HCT116 (cell line): ENCODE results near the gene ZNF496. TPM values are rescaled to one million over a fixed set of nuclear protein-coding genes. Genes with fewer than 3 reads are reported as not detected.

Experiments used
- ATAC-seq: fragments of 200-7000 bp; cut with Tn5 transposase; 2 replicates; pipeline ENCODE4 v1.9.1; 2020; ENCODE audit warnings: mild to moderate bottlenecking, moderate library complexity
- BruUV-seq: library from RNA; stranded (reverse); fragments of 400-500 nt; replicated peaks from 2 replicates; lab custom pipeline; 2021; lab: Mats Ljungman, UMichigan
- CTCF ChIA-PET: fragments of 300-600 bp; sonication (Branson Sonifier 250); formaldehyde crosslinking; loops from one replicate; lab custom pipeline; 2021; ENCODE audit warnings: antibody characterized with exemption; lab: Charles Lee
- POLR2A ChIA-PET: fragments of 300-600, 350-600 bp; sonication (Branson Sonifier 250); formaldehyde crosslinking; loops from one replicate; lab custom pipeline; 2021; ENCODE audit warnings: antibody characterized with exemption; lab: Charles Lee
- RAD21 ChIA-PET, 2 experiments: fragments of 300-600 bp; sonication (Branson Sonifier 250); formaldehyde crosslinking; loops; one replicate each; lab custom pipeline; 2023; ENCODE audit warnings: low total read pairs in 2 of 2; ENCODE audit not compliant: uncharacterized antibody in 2 of 2, unreplicated experiment in 2 of 2, low non-redundant PET in 1 of 2; lab: Charles Lee
- DNase-seq: peaks from one replicate; pipeline ENCODE4 v3.0.0-alpha.2; 2010; ENCODE audit warnings: low read depth, low spot score
- H2AFZ ChIP-seq: fragments of 200-600 bp; shearing (Covaris generic), sonication (generic); 2 replicates; pipeline ENCODE4 v1.6.1; 2017; ENCODE audit warnings: low read depth, mixed run types, mixed read lengths, antibody characterized with exemption, low read length; ENCODE audit not compliant: poor library complexity, severe bottlenecking
- H3K27ac ChIP-seq: 2 replicates; pipeline ENCODE4 v1.5.1; 2012; ENCODE audit warnings: low read depth, low read length
- H3K27me3 ChIP-seq: fragments of 200-600 bp; sonication (generic); 2 replicates; pipeline ENCODE4 v1.6.1; 2016; ENCODE audit warnings: mixed run types, low read length, mixed read lengths; ENCODE audit not compliant: insufficient read depth
- H3K36me3 ChIP-seq, 2 experiments: fragments of 200-500 bp in 1 of 2; fragments of 200-600 bp in 1 of 2; sonication (Bioruptor generic) in 1 of 2; sonication (generic) in 1 of 2; 2 replicates each; pipeline versions ENCODE4 v1.5.1 to v1.6.1; 2014 to 2016; ENCODE audit warnings: low read length in 2 of 2, inconsistent platforms in 1 of 2, mixed read lengths in 1 of 2, mixed run types in 1 of 2; ENCODE audit not compliant: insufficient read depth in 2 of 2, control insufficient read depth in 1 of 2
- H3K4me1 ChIP-seq, 2 experiments: fragments of 200-600 bp in 1 of 2; sonication (generic) in 1 of 2; 2 replicates each; pipeline versions ENCODE4 v1.5.1 to v1.6.1; 2012 to 2017; ENCODE audit warnings: low read length in 2 of 2, inconsistent platforms in 1 of 2, mild to moderate bottlenecking in 1 of 2, mixed read lengths in 1 of 2, mixed run types in 1 of 2, moderate library complexity in 1 of 2; ENCODE audit not compliant: insufficient read depth in 2 of 2, control insufficient read depth in 1 of 2
- H3K4me2 ChIP-seq: fragments of 200-600 bp; sonication (generic); 2 replicates; pipeline ENCODE4 v1.6.1; 2017; ENCODE audit warnings: mixed run types, low read length, mixed read lengths
- H3K4me3 ChIP-seq, 2 experiments: fragments of 200-600 bp in 1 of 2; sonication (generic) in 1 of 2; replicated peaks in 1 of 2; 2 replicates each; pipeline ENCODE4 v1.5.1; 2011 to 2016; ENCODE audit warnings: low read length in 2 of 2, control low read depth in 1 of 2, low read depth in 1 of 2, mild to moderate bottlenecking in 1 of 2, mixed read lengths in 1 of 2, mixed run types in 1 of 2
- H3K79me2 ChIP-seq: fragments of 200-600 bp; sonication (generic); 2 replicates; pipeline ENCODE4 v1.6.1; 2017; ENCODE audit warnings: mild to moderate bottlenecking, mixed run types, low read length, moderate library complexity, mixed read lengths; ENCODE audit not compliant: insufficient read depth
- H3K9ac ChIP-seq: fragments of 200-600 bp; sonication (generic); 2 replicates; pipeline ENCODE4 v1.6.1; 2016; ENCODE audit warnings: low read length, mixed read lengths
- H3K9me2 ChIP-seq: fragments of 200-600 bp; sonication (generic), shearing (Covaris generic); 2 replicates; pipeline ENCODE4 v1.6.1; 2017; ENCODE audit warnings: mixed run types, mild to moderate bottlenecking, moderate library complexity; ENCODE audit not compliant: insufficient read depth
- H3K9me3 ChIP-seq, 2 experiments: fragments of 200-500 bp in 1 of 2; fragments of 200-600 bp in 1 of 2; sonication (Bioruptor generic) in 1 of 2; sonication (generic) in 1 of 2; 2 replicates each; pipeline ENCODE4 v1.6.1; 2014 to 2017; ENCODE audit warnings: low read length in 2 of 2, mixed read lengths in 2 of 2, inconsistent platforms in 1 of 2, low read depth in 1 of 2, mild to moderate bottlenecking in 1 of 2, mixed run types in 1 of 2, moderate library complexity in 1 of 2; ENCODE audit not compliant: control insufficient read depth in 1 of 2, insufficient read depth in 1 of 2
- H4K20me1 ChIP-seq: fragments of 200-600 bp; sonication (generic), shearing (Covaris generic); 2 replicates; pipeline ENCODE4 v1.6.1; 2017; ENCODE audit warnings: mixed run types, mild to moderate bottlenecking, moderate library complexity; ENCODE audit not compliant: insufficient read depth
- ATF3 ChIP-seq: IDR thresholded peaks from 2 replicates; pipeline ENCODE4 v1.6.1; 2012
- CBX3 ChIP-seq: IDR thresholded peaks from 2 replicates; pipeline ENCODE4 v1.6.1; 2012; ENCODE audit warnings: low read depth
- CEBPB ChIP-seq: IDR thresholded peaks from 2 replicates; pipeline ENCODE4 v1.6.1; 2012; ENCODE audit warnings: low read depth
- EGR1 ChIP-seq: IDR thresholded peaks from 2 replicates; pipeline ENCODE4 v1.6.1; 2012; ENCODE audit warnings: low read depth
- ELF1 ChIP-seq: IDR thresholded peaks from 2 replicates; pipeline ENCODE4 v1.6.1; 2012; ENCODE audit warnings: low read depth, borderline replicate concordance
- EZH2 ChIP-seq: fragments of 200-600 bp; sonication (generic); IDR thresholded peaks from 2 replicates; pipeline ENCODE4 v1.6.1; 2017; ENCODE audit warnings: antibody characterized with exemption, mixed run types
- EZH2phosphoT487 ChIP-seq: fragments of 200-600 bp; IDR thresholded peaks from 2 replicates; pipeline ENCODE4 v1.6.1; 2018; ENCODE audit warnings: antibody characterized with exemption, borderline replicate concordance
- FOSL1 ChIP-seq: IDR thresholded peaks from 2 replicates; pipeline ENCODE4 v1.6.1; 2012; ENCODE audit warnings: low read depth
- MAX ChIP-seq: IDR thresholded peaks from 2 replicates; pipeline ENCODE4 v1.6.1; 2012
- POLR2A ChIP-seq: IDR thresholded peaks from 2 replicates; pipeline ENCODE4 v1.7.0; 2011; ENCODE audit warnings: borderline replicate concordance; ENCODE audit not compliant: insufficient read depth, insufficient read length; ENCODE audit errors: extremely low read depth
- POLR2AphosphoS5 ChIP-seq: IDR thresholded peaks from 2 replicates; pipeline ENCODE4 v1.6.1; 2011; ENCODE audit warnings: mild to moderate bottlenecking, low read depth, low read length, moderate library complexity
- RAD21 ChIP-seq: IDR thresholded peaks from 2 replicates; pipeline ENCODE4 v1.6.1; 2012; ENCODE audit warnings: low read depth, mild to moderate bottlenecking
- SP1 ChIP-seq: IDR thresholded peaks from 2 replicates; pipeline ENCODE4 v1.6.1; 2012; ENCODE audit warnings: low read depth
- TCF7L2 ChIP-seq: IDR thresholded peaks from 2 replicates; pipeline ENCODE4 v1.7.0; 2011; ENCODE audit warnings: borderline replicate concordance, inconsistent platforms; ENCODE audit not compliant: insufficient read depth, insufficient read length; ENCODE audit errors: extremely low read depth
- YY1 ChIP-seq: IDR thresholded peaks from 2 replicates; pipeline ENCODE4 v1.6.1; 2011; ENCODE audit warnings: low read length, low read depth, moderate library complexity, mild to moderate bottlenecking; ENCODE audit not compliant: insufficient replicate concordance; ENCODE audit errors: extremely low read depth
- ZBTB33 ChIP-seq: IDR thresholded peaks from 2 replicates; pipeline ENCODE4 v1.6.1; 2011; ENCODE audit warnings: mild to moderate bottlenecking, low read length, moderate library complexity; ENCODE audit not compliant: insufficient replicate concordance; ENCODE audit errors: extremely low read depth
- ZFX ChIP-seq: fragments of 450-650 bp; IDR thresholded peaks from 2 replicates; pipeline ENCODE4 v1.6.1; 2017
- ZNF274 ChIP-seq: fragments of 200-500 bp; sonication (Bioruptor generic); IDR thresholded peaks from 2 replicates; pipeline ENCODE4 v1.6.1; 2014; ENCODE audit warnings: mild to moderate bottlenecking, low read depth, low read length, inconsistent platforms
- intact Hi-C: fragments of 100-400 bp; cut with micrococcal nuclease; formaldehyde crosslinking; loops from 2 replicates; pipeline ENCODE4 v1.10.0; 2022
- total RNA-seq: library from RNA; stranded (reverse); gene quantifications from one replicate; pipeline ENCODE4 v1.2.1, GENCODE V29; 2021; ENCODE audit not compliant: unreplicated experiment
- TF ChIP-seq, protein P1 (sequence below): IDR thresholded peaks from 2 replicates; pipeline ENCODE4 v1.6.1; 2012; ENCODE audit warnings: low read depth

ZNF496 gene
- total RNA-seq, 1 experiment from 2014 or later: 37.4 TPM

DNA sequence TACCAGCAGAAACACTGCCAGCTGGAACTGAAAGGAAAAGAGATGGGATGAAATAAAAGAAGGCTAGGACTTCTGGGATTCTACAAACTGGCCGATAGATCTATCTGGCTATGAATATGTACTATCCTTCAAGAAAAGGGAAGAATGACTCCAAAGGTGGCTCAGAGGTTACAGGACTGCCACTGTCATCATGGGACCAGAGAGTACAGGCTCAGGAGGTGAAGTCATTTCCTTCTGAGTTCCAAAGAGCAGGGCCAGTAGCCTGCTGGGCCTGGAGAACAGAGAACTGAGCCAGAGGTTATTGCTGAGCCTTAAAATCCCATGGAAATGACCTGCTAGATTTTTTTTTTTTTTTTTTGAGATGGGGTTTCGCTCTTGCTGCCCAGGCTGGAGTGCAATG is 27.6 kb downstream of the ZNF496 start:
- Histone ChIP-seq H3K4me2 (no peak overlapping the region), H3K27me3 (no peaks in the 10 kb centered on the region), H3K4me3 (no peak overlapping the region), H3K27ac (no peak overlapping the region), H3K4me1 (no peaks in the 10 kb centered on the region), H4K20me1 (no peaks in the 10 kb centered on the region), H2AFZ (no peak overlapping the region), H3K9ac (no peak overlapping the region), H3K36me3 (peaks cover 32 to 35% of the 10 kb centered on the region in 2 experiments; a peak in 3 of 4 replicates)
- DNase-seq (no peak), ATAC-seq (no peak)
- no TSS peak for BruUV-seq
- RAD21 ChIA-PET: no interaction called here
- intact Hi-C loops: no loop called here
- POLR2A ChIA-PET: no interaction called here
- CTCF ChIA-PET: no interaction called here
- TF ChIP-seq EGR1: no peak
- TF ChIP-seq, protein P1, sequence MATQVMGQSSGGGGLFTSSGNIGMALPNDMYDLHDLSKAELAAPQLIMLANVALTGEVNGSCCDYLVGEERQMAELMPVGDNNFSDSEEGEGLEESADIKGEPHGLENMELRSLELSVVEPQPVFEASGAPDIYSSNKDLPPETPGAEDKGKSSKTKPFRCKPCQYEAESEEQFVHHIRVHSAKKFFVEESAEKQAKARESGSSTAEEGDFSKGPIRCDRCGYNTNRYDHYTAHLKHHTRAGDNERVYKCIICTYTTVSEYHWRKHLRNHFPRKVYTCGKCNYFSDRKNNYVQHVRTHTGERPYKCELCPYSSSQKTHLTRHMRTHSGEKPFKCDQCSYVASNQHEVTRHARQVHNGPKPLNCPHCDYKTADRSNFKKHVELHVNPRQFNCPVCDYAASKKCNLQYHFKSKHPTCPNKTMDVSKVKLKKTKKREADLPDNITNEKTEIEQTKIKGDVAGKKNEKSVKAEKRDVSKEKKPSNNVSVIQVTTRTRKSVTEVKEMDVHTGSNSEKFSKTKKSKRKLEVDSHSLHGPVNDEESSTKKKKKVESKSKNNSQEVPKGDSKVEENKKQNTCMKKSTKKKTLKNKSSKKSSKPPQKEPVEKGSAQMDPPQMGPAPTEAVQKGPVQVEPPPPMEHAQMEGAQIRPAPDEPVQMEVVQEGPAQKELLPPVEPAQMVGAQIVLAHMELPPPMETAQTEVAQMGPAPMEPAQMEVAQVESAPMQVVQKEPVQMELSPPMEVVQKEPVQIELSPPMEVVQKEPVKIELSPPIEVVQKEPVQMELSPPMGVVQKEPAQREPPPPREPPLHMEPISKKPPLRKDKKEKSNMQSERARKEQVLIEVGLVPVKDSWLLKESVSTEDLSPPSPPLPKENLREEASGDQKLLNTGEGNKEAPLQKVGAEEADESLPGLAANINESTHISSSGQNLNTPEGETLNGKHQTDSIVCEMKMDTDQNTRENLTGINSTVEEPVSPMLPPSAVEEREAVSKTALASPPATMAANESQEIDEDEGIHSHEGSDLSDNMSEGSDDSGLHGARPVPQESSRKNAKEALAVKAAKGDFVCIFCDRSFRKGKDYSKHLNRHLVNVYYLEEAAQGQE: no peak
- TF ChIP-seq POLR2A: no peak
- no peak for TF ChIP-seq SP1
- TF ChIP-seq EZH2phosphoT487: no peak
- no peak for TF ChIP-seq CBX3
- TF ChIP-seq RAD21: no peak
- no peak for TF ChIP-seq ZFX
- TF ChIP-seq ATF3: no peak
- no peak for TF ChIP-seq ELF1
- no peak for TF ChIP-seq YY1
- no peak for TF ChIP-seq CEBPB
- TF ChIP-seq POLR2AphosphoS5: no peak
- no peak for TF ChIP-seq TCF7L2
- no peak for TF ChIP-seq ZBTB33
- no peak for TF ChIP-seq FOSL1
- TF ChIP-seq EZH2: no peak
- no peak for TF ChIP-seq MAX
- TF ChIP-seq ZNF274: no peak
- TF ChIP-seq, all 23 proteins: peak for 0
- Histone ChIP-seq H3K9me2 (no peaks in the 10 kb centered on the region), H3K79me2 (no peaks in the 10 kb centered on the region), H3K9me3 (no peaks in the 10 kb centered on the region)
